Umbilical cord (tissue), 2 donors: ENCODE measurements around the gene MGAT4A. TPM values are rescaled to one million over a fixed set of nuclear protein-coding genes. Genes with fewer than 3 reads are reported as not detected.
"Not testable (repeated sequence)": the region's sequence is repeated elsewhere in the genome, so short reads cannot be mapped to it uniquely, and the experiment has no call there.

Experiments used
- DNase-seq: peaks from one replicate; pipeline ENCODE4 v3.0.0-alpha.2; 2015; ENCODE audit warnings: low spot score
- total RNA-seq: library from RNA; depleted of rRNA; stranded (reverse); fragments of >200 nt; gene quantifications from one replicate; pipeline ENCODE4 v1.2.3, GENCODE V29; 2014; ENCODE audit warnings: low replicate concordance; ENCODE audit not compliant: insufficient read depth

Gene MGAT4A
- total RNA-seq, 1 donor from 2014 or later = 16.4 TPM

GRCh38 chr2:98730053-98730706 lies 752 bp downstream of the MGAT4A start:
- DNase-seq = peak; percentile 32

DNA sequence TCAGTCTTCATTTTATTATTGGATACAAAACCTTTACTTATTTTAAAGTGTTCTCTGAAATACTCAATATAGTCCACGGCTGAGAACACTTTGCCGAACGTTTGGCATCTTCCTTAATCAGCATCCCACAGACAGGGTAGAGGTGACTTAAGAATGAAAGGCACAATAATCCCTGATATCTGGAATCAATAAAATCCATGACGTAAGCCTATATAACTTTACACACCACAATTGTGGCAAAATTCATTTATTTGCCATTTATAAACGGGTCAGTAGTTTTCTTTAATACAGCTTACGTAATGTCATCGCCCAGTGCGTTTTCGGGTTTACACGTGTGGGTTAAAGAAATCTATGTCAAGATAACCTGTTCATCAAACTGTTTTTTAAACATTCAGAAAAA lies 1.3 kb downstream of the MGAT4A start:
- DNase-seq = no peak

DNA sequence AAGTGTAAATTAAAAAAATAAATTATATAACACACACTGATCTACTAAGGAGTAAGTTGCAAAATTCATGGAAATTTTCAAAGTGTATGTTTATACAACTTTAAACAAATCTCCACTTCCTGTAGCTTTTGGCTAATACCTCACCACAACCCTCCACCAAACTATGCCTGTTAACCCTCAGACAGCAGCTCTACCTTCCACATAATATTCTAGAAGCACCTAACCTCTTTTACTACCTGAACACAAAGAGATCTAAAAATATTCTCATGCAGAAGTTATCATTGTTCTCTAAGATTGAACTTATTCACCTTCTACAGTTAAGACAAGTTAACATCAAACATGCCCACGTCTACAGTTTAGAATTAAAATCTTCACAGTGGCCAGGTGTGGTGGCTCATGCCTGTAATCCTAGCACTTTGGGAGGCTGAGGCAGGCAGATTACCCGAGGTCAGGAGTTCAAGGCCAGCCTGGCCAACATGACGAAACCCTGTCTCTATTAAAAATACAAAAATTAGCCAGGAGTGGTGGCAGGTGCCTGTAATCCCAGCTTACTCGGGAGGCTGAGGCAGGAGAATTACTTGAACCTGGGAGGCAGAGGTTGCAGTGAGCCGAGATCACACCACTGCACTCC lies 2.7 kb downstream of the MGAT4A start:
- DNase-seq = not testable (repeated sequence)

DNA sequence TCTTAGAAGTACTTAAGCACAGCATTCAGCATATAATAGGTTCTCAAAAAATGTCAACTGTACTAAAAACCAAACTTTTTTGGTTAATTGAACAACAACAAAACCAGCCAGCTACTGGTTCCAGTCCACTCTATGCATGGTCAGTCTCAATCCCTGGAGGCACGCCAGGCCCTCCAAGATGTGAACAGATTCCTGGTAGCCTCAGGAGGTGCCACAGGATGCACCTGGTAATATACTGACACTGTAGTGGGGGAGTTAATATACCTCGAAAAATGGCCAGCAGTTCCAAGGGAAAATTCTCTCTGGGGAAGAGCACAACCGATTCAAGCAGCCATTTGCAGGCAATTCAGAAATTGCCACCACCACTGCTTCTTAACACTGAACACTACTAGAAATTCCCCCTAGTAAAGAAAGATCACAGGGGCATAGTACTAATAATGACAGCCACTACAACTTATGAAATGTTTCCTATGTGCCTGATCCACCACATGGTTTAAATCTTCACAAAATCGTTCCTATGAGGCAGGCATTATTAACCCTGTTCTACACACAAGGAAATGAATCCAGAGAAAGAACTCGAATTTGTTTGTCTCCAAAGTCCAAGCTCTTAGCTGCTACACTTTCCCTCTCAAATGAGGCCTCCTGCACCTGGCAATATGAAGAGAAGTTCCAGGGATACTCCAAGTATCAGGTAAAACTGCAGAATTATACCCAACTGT lies 3.4 kb downstream of the MGAT4A start:
- no peak for DNase-seq

- no peak for DNase-seq
Observed at GRCh38 chr2:98726735-98727368, 4.1 kb downstream of the MGAT4A start.

GRCh38 chr2:98726205-98726604 lies 4.7 kb downstream of the MGAT4A start:
- DNase-seq = no peak

DNA sequence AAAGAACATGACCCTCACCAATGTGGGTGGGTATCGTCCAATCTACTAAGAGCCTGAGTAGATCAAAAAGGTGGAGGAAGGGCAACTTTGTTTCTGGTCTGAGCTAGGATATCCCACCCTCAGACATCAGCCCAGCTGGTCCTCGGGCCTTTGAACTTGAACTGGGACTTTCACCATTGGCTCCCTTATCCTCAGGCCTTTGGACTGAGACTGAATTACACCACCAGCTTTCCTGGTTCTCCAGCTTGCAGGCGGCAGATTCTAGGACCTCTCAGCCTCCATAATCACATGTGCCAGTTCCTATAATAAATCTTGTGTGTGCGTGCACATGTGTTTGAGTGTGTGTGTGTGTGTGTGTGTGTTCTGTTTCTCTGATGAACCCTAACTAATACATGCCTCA lies 10.6 kb downstream of the MGAT4A start:
- DNase-seq = no peak

- no peak for DNase-seq
Observed at GRCh38 chr2:98717621-98718020, 13.3 kb downstream of the MGAT4A start.

- DNase-seq = no peak
Observed at GRCh38 chr2:98716786-98717185, 14.1 kb downstream of the MGAT4A start.

- no peak for DNase-seq
Observed at GRCh38 chr2:98715812-98716451, 15.0 kb downstream of the MGAT4A start.

- no peak for DNase-seq
Observed at GRCh38 chr2:98713332-98714015, 17.5 kb downstream of the MGAT4A start.

GRCh38 chr2:98712145-98712544 lies 18.8 kb downstream of the MGAT4A start:
- DNase-seq = no peak

GRCh38 chr2:98711506-98711905 lies 19.4 kb downstream of the MGAT4A start:
- DNase-seq = no peak

GRCh38 chr2:98710734-98711133 lies 20.2 kb downstream of the MGAT4A start:
- DNase-seq = no peak

GRCh38 chr2:98709535-98709934 lies 21.4 kb downstream of the MGAT4A start:
- no peak for DNase-seq

DNA sequence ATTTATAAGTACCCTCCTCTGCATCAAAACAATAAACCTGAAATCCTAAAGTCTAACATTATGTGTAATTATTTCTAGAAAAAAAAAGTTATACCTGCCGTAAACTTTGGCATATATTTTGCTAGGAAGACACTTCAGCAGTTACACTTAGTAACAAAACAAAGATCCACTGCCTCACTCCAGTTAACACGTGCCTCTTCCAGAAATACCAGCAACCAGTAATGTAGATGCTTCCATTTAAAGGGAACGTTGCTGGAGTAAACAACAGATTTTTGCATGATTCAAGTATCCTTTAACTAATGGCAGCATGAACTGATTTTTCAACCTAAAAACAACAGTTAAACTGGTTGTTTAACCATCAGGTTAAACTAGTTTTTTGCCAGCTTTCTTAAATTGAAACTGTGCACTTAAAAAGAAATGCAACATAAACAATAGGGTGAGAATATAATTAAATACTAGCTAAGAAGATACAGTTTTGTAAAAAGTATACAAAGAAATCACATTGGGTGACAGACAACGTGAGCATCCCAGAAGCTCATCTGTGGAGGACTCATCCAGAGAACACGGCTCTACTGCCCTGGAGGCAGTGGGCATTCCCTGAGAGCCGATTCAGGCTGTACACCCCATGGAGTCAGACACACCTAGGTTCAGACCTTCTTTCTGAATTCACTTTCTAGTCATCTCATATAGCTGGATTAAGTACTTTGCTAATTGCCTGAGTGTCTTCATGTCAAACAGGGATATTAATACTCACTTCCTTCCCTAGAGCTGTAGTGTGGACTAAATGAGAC lies 22.3 kb downstream of the MGAT4A start:
- DNase-seq = no peak

DNA sequence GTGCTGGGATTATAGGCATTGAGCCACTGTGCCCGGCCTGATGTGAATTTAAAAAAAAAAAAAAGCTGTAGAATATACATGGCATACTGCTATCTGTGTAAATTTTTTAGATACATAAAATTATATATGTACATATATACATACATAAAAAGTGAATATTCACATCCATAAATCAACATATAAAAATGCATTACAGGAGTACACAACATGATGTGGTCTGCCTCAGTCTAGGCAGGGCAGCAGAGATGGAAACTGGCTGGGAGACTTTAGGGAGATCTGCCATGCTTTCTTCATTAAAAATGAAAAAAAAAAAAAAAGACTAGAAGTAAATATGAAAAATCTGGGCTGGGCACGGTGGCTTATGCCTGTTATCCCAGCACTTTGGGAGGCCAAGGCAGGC lies 24.3 kb downstream of the MGAT4A start:
- DNase-seq = no peak

DNA sequence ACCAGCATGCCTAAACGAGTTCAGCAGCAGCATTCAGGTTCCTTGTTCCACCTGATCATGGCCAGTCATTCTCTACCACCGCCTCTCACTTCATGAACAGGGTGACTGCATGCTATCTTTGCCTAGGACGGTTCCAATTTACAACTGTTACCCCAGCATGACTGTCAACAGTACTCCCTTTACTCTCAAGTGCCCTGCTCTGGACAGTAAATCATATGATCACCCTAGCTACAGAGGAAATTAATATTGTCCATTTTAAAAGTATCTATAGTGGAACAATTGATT lies 25.7 kb downstream of the MGAT4A start:
- no peak for DNase-seq

DNA sequence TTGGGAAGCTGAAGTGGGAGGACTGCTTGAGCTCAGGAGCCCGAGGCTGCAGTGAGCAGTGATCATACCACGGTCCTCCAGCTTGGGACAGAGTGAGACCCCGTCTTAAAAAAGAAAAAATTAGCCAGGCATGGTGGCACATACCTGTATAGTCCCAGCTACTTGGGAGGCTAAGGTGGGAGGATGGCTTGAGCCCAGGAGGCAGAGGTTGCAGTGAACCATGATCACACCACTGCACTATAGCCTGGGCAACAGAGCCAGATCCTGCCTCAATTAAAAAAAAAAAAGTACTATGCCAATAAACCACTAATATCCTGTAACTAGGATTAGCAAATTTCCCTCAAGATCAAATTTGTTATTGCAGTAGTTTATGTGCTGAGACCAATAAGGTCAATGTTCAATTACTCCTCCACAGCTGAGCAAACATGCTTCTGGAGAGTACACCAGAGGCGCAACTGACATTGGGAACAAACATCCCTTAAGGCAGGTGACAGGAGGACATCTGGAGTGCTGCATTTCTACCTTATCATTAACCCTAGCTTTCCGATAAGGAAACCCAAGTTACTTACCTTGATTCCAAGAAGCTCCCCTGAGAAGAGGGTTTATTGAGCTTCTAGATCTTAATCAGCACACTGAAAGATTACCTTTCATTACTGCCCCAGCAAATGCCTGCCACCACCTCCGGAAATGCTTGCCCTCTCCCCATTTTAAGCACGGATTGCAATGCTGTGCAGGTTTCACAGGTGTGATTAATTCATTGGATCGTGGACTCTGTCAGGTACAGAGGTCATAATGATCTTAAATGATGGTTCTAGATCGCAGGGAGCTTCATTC lies 26.2 kb downstream of the MGAT4A start:
- DNase-seq = no peak

DNA sequence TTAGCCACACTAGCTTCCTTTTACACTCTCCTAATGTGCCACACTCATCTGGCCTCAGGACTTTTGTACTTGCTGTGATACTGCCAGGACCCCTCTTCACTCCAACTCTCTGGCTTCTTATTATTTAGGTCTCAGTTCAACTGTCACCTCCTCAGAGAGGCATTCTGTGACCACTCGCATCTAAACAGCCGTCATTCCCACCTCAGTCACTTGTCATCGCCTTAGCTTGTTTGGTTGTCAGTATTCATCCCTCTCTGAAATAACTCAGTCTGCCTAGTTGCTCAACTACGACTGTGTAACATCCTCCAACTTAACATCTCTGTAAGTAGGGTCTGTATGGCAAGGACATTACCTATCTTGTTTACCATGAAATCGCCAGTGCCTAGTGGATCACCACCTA lies 27.2 kb downstream of the MGAT4A start:
- no peak for DNase-seq
